H9 (cell line): ENCODE results near the gene CAMTA1. TPM values are rescaled to one million over a fixed set of nuclear protein-coding genes. Genes with fewer than 3 reads are reported as not detected.

Source experiments
- DNase-seq: peaks from one replicate; pipeline ENCODE4 v3.0.0-alpha.2; 2017
- H2AFZ ChIP-seq: one replicate; pipeline ENCODE4 v1.6.1; 2013; ENCODE audit warnings: mild to moderate bottlenecking, low read length, control low read depth, moderate library complexity
- H2AK5ac ChIP-seq: 2 replicates; pipeline ENCODE4 v1.6.1; 2013; ENCODE audit warnings: low read length, control low read depth, mixed read lengths; ENCODE audit not compliant: insufficient read length
- H2BK120ac ChIP-seq: one replicate; pipeline ENCODE4 v1.6.1; 2013; ENCODE audit warnings: low read depth, mild to moderate bottlenecking, low read length, control low read depth, inconsistent platforms; ENCODE audit not compliant: poor library complexity, severe bottlenecking
- H2BK12ac ChIP-seq: 2 replicates; pipeline ENCODE4 v1.6.1; 2013; ENCODE audit warnings: low read length, control low read depth, mixed read lengths, low read depth; ENCODE audit not compliant: insufficient read length
- H2BK15ac ChIP-seq: 2 replicates; pipeline ENCODE4 v1.6.1; 2013; ENCODE audit warnings: low read depth, low read length, control low read depth
- H2BK20ac ChIP-seq: one replicate; pipeline ENCODE4 v1.6.1; 2013; ENCODE audit warnings: low read depth, mild to moderate bottlenecking, low read length, control low read depth, inconsistent platforms; ENCODE audit not compliant: poor library complexity, severe bottlenecking
- H2BK5ac ChIP-seq: 2 replicates; pipeline ENCODE4 v1.6.1; 2013; ENCODE audit warnings: low read length, control low read depth, mixed read lengths; ENCODE audit not compliant: insufficient read length
- H3K14ac ChIP-seq: 2 replicates; pipeline ENCODE4 v1.6.1; 2013; ENCODE audit warnings: low read length, control low read depth; ENCODE audit not compliant: insufficient read depth
- H3K18ac ChIP-seq: 2 replicates; pipeline ENCODE4 v1.6.1; 2013; ENCODE audit warnings: low read depth, mild to moderate bottlenecking, mixed read lengths, low read length, control low read depth; ENCODE audit not compliant: insufficient read length
- H3K23ac ChIP-seq: 2 replicates; pipeline ENCODE4 v1.6.1; 2013; ENCODE audit warnings: low read length, control low read depth, mixed read lengths, low read depth; ENCODE audit not compliant: insufficient read length
- H3K23me2 ChIP-seq: 2 replicates; pipeline ENCODE4 v1.6.1; 2013; ENCODE audit warnings: low read depth, mild to moderate bottlenecking, mixed read lengths, low read length, control low read depth; ENCODE audit not compliant: insufficient read length, poor library complexity, severe bottlenecking
- H3K27ac ChIP-seq: 2 replicates; pipeline ENCODE4 v1.5.1; 2013; ENCODE audit warnings: low read length, control low read depth, mixed read lengths, low read depth; ENCODE audit not compliant: insufficient read length
- H3K27me3 ChIP-seq: 2 replicates; pipeline ENCODE4 v1.6.1; 2013; ENCODE audit warnings: low read length, control low read depth, inconsistent platforms; ENCODE audit not compliant: insufficient read depth
- H3K4ac ChIP-seq: 2 replicates; pipeline ENCODE4 v1.6.1; 2013; ENCODE audit warnings: low read depth, mild to moderate bottlenecking, control low read depth, inconsistent platforms, low read length, moderate library complexity
- H3K4me1 ChIP-seq: 2 replicates; pipeline ENCODE4 v1.6.1; 2013; ENCODE audit warnings: low read length, control low read depth, inconsistent platforms; ENCODE audit not compliant: insufficient read depth
- H3K4me2 ChIP-seq: 2 replicates; pipeline ENCODE4 v1.6.1; 2013; ENCODE audit warnings: low read length, control low read depth, mixed read lengths; ENCODE audit not compliant: insufficient read length, insufficient read depth
- H3K56ac ChIP-seq: 2 replicates; pipeline ENCODE4 v1.6.1; 2013; ENCODE audit warnings: low read depth, mild to moderate bottlenecking, mixed read lengths, low read length, control low read depth; ENCODE audit not compliant: insufficient read length
- H3K79me1 ChIP-seq: 2 replicates; pipeline ENCODE4 v1.6.1; 2013; ENCODE audit warnings: low read depth, mild to moderate bottlenecking, moderate library complexity, low read length, control low read depth, inconsistent platforms; ENCODE audit not compliant: insufficient read depth, poor library complexity, severe bottlenecking
- H3K79me2 ChIP-seq: 2 replicates; pipeline ENCODE4 v1.6.1; 2013; ENCODE audit warnings: low read length, control low read depth, inconsistent platforms; ENCODE audit not compliant: insufficient read depth
- H3K9ac ChIP-seq: 2 replicates; pipeline ENCODE4 v1.6.1; 2013; ENCODE audit warnings: low read length, control low read depth, mixed read lengths; ENCODE audit not compliant: insufficient read length; ENCODE audit errors: extremely low read depth
- H3K9me3 ChIP-seq: one replicate; pipeline ENCODE4 v1.6.1; 2013; ENCODE audit warnings: low read depth, low read length, inconsistent platforms; ENCODE audit not compliant: control insufficient read depth
- H3T11ph ChIP-seq: one replicate; pipeline ENCODE4 v1.6.1; 2013; ENCODE audit warnings: mild to moderate bottlenecking, low read length, control low read depth, inconsistent platforms
- H4K20me1 ChIP-seq: one replicate; pipeline ENCODE4 v1.6.1; 2013; ENCODE audit not compliant: control insufficient read depth, insufficient read length, insufficient read depth
- H4K5ac ChIP-seq: 2 replicates; pipeline ENCODE4 v1.6.1; 2013; ENCODE audit warnings: low read depth, mild to moderate bottlenecking, mixed read lengths, low read length, control low read depth; ENCODE audit not compliant: insufficient read length
- H4K8ac ChIP-seq: replicated peaks from 2 replicates; pipeline ENCODE4 v1.6.1; 2013; ENCODE audit warnings: low read length, control low read depth, mixed read lengths, low read depth; ENCODE audit not compliant: insufficient read length
- H4K91ac ChIP-seq: 2 replicates; pipeline ENCODE4 v1.6.1; 2013; ENCODE audit warnings: low read depth, mild to moderate bottlenecking, moderate library complexity, mixed read lengths, low read length, control low read depth; ENCODE audit not compliant: insufficient read length
- H3K27ac Mint-ChIP-seq, 3 experiments: 2 replicates in 2 of 3; 3 replicates in 1 of 3; pipeline ENCODE4 v1.8.0; 2020 to 2021; ENCODE audit warnings: mixed read lengths in 3 of 3, mild to moderate bottlenecking in 1 of 3, moderate library complexity in 1 of 3
- H3K27me3 Mint-ChIP-seq: 2 replicates; pipeline ENCODE4 v1.8.0; 2021; ENCODE audit warnings: low read depth, mild to moderate bottlenecking, moderate library complexity, mixed read lengths
- H3K36me3 Mint-ChIP-seq, 3 experiments: 2 replicates in 2 of 3; 3 replicates in 1 of 3; pipeline ENCODE4 v1.8.0; 2020 to 2021; ENCODE audit warnings: low read depth in 3 of 3, mixed read lengths in 3 of 3; ENCODE audit not compliant: insufficient read depth in 1 of 3
- H3K4me1 Mint-ChIP-seq, 2 experiments: 2 replicates each; pipeline ENCODE4 v1.8.0; 2020; ENCODE audit warnings: mixed read lengths in 2 of 2
- H3K4me3 Mint-ChIP-seq, 2 experiments: 2 replicates in 1 of 2; 3 replicates in 1 of 2; pipeline ENCODE4 v1.8.0; 2020 to 2021; ENCODE audit warnings: mild to moderate bottlenecking in 2 of 2, mixed read lengths in 2 of 2, moderate library complexity in 1 of 2
- H3K9me3 Mint-ChIP-seq, 2 experiments: 2 replicates in 1 of 2; 3 replicates in 1 of 2; pipeline ENCODE4 v1.8.0; 2020; ENCODE audit warnings: mild to moderate bottlenecking in 2 of 2, mixed read lengths in 2 of 2, moderate library complexity in 1 of 2
- WGBS: extraction: QIAGEN DNeasy Blood & Tissue Kit; methylation state at CpG from one replicate; pipeline ENCODE4 v1.1.7; 2013; ENCODE audit warnings: missing lambda C conversion rate, low lambda C conversion rate, mixed read lengths; ENCODE audit not compliant: insufficient read length; ENCODE audit errors: extremely low coverage; 5-methylcytosine and 5-hydroxymethylcytosine counted together
- total RNA-seq: library from RNA; stranded (reverse); gene quantifications from 2 replicates; pipeline ENCODE4 v1.2.1, GENCODE V29; 2021
- TF ChIP-seq, protein P1 (sequence below): fragments of 200-600 bp; sonication (generic); conservative IDR thresholded peaks from 3 replicates; pipeline ENCODE4 v1.8.0; 2021; ENCODE audit warnings: antibody characterized with exemption, mild to moderate bottlenecking

Gene CAMTA1
- total RNA-seq, 1 experiment from 2014 or later: 115 TPM

DNA sequence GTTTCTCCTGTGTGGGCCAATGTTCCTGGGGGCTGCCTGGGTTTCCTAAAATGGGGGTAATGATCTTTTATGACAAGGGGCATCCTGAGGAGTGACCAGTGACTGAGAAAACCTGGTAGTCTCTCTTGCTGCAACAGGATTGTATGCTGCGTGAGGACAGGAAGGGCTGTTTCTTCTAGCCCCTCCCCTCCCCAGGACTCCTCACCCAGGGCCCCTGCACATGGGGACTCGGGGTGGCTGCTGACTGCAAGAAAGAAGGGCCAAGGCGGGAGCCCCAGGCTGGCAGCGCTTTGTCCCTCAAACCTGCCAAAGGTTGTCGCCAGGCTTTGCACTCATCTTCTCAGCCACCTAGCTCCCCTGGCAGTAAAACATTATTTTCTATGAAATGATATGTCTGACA, 442.4 kb downstream of the CAMTA1 start:
- Histone ChIP-seq H4K8ac (no peak overlapping the region), H2AFZ (no peak overlapping the region), H3K27ac (no peak overlapping the region), H4K20me1 (no peaks in the 10 kb centered on the region), H3K18ac (no peak overlapping the region), H4K5ac (no peak overlapping the region), H4K91ac (no peak overlapping the region), H2AK5ac (no peak overlapping the region), H3K79me1 (no peaks in the 10 kb centered on the region), H2BK20ac (no peak overlapping the region), H3T11ph (no peak overlapping the region), H2BK12ac (no peak overlapping the region), H3K14ac (no peak overlapping the region), H2BK15ac (no peak overlapping the region), H2BK5ac (no peak overlapping the region), H2BK120ac (no peak overlapping the region), H3K4ac (no peak overlapping the region), H3K23ac (no peak overlapping the region), H3K4me2 (no peak overlapping the region), H3K4me1 (no peaks in the 10 kb centered on the region), H3K56ac (no peak overlapping the region), H3K79me2 (no peaks in the 10 kb centered on the region), H3K9me3 (no peaks in the 10 kb centered on the region), H3K23me2 (no peaks in the 10 kb centered on the region), H3K27me3 (no peaks in the 10 kb centered on the region), H3K9ac (no peak overlapping the region)
- no peak for DNase-seq
- TF ChIP-seq, protein P1, sequence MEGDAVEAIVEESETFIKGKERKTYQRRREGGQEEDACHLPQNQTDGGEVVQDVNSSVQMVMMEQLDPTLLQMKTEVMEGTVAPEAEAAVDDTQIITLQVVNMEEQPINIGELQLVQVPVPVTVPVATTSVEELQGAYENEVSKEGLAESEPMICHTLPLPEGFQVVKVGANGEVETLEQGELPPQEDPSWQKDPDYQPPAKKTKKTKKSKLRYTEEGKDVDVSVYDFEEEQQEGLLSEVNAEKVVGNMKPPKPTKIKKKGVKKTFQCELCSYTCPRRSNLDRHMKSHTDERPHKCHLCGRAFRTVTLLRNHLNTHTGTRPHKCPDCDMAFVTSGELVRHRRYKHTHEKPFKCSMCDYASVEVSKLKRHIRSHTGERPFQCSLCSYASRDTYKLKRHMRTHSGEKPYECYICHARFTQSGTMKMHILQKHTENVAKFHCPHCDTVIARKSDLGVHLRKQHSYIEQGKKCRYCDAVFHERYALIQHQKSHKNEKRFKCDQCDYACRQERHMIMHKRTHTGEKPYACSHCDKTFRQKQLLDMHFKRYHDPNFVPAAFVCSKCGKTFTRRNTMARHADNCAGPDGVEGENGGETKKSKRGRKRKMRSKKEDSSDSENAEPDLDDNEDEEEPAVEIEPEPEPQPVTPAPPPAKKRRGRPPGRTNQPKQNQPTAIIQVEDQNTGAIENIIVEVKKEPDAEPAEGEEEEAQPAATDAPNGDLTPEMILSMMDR: no peak
- H3K27me3 Mint-ChIP-seq: no peaks in the 10 kb centered on the region
- H3K9me3 Mint-ChIP-seq: no peaks in the 10 kb centered on the region; a peak in 1 of 5 replicates
- no peaks in the 10 kb centered on the region; a peak in 2 of 7 replicates for H3K36me3 Mint-ChIP-seq
- H3K27ac Mint-ChIP-seq: no peak overlapping the region
- WGBS: no CpG with 5 or more reads among the region's 5 CpGs
- H3K4me1 Mint-ChIP-seq: peaks cover 0 to 11% of the 10 kb centered on the region in 2 experiments; a peak in 1 of 4 replicates
- H3K4me3 Mint-ChIP-seq: no peak overlapping the region
